ENCODE data around the gene GADD45G. TPM values are rescaled to one million over a fixed set of nuclear protein-coding genes. Genes with fewer than 3 reads are reported as not detected.
A peak's percentile ranks its signal among the peaks of the same experiment; 100 is the strongest.

The GADD45G gene
- total and polyA plus RNA-seq, 2 of the 8 experiments (the other 6 are each of a cell fraction or from before 2014, with no cell fraction given): 7.0 to 11.4 TPM

GRCh38 chr9:89609426-89610006, 4.7 kb downstream of the GADD45G start:
- H3K27me3 ChIP-seq (replicated peaks in 1 of 4; ENCODE audit: control insufficient read depth in 3 of 4, extremely low read depth in 1 of 4, insufficient read depth in 3 of 4, low read length in 3 of 4): peaks cover 0 to 16% (median 14%) of the 10 kb centered on the region in 4 experiments; a peak in 5 of 7 replicates
- no peak overlapping the region for H4K5ac ChIP-seq (ENCODE audit: insufficient read length, low read depth, low read length)
- no peak overlapping the region for H2AFZ ChIP-seq (ENCODE audit: low read length)
- ChIA-PET CTCF (ENCODE audit: partially characterized antibody) (interaction anchor here (0.6 to 4.5 kb wide), 7 partner anchors 10 to 134 kb away, joined by 3 to 30 read pairs (median 3); no protein-coding TSS in a partner anchor), POLR2A (ENCODE audit: partially characterized antibody) (interaction anchor here (0.9 to 5.7 kb wide), 4 partner anchors 12 to 493 kb away, joined by 3 to 33 read pairs (median 3); no protein-coding TSS in a partner anchor)
- no peak overlapping the region for H4K8ac ChIP-seq (ENCODE audit: extremely low read depth, insufficient read depth, low read length)
- H2BK12ac ChIP-seq (ENCODE audit: low read depth, low read length): peak overlapping the region; percentile 81; the same call in 1 of the 2 replicates
- H3K56ac ChIP-seq (replicated peaks; ENCODE audit: insufficient read length, low read depth, low read length): no peak overlapping the region
- DNase-seq (ENCODE audit: low read depth in 1 of 2, low spot score in 2 of 2) (no peak), FAIRE-seq (no peak)
- peaks cover 7 to 15% of the 10 kb centered on the region in 2 experiments for H4K20me1 ChIP-seq (replicated peaks in 1 of 2; ENCODE audit: control insufficient read depth in 1 of 2, insufficient read depth in 2 of 2, low read length in 2 of 2)
- peak overlapping the region; percentile 13; the same call in 1 of the 2 replicates for H2BK20ac ChIP-seq (ENCODE audit: low read length)
- H3K23ac ChIP-seq (ENCODE audit: insufficient read length): no peak overlapping the region
- peak overlapping the region; percentile 45; the same call in 1 of the 2 replicates for H2AK5ac ChIP-seq (ENCODE audit: low read depth, low read length)
- H2BK5ac ChIP-seq (ENCODE audit: low read depth, low read length): no peak overlapping the region
- H3K4me2 ChIP-seq (ENCODE audit: insufficient read depth in 1 of 2, low read depth in 2 of 2, low read length in 2 of 2): no peak overlapping the region
- H3K23me2 ChIP-seq (ENCODE audit: low read depth, low read length): peaks cover 14% of the 10 kb centered on the region
- H3K4ac ChIP-seq (replicated peaks; ENCODE audit: insufficient read length, low read depth, low read length): no peak overlapping the region
- no peak overlapping the region for H4K91ac ChIP-seq (replicated peaks; ENCODE audit: insufficient read length, low read length)
- no peaks in the 10 kb centered on the region; the same call in 1 of the 2 replicates for H3K79me1 ChIP-seq (ENCODE audit: low read depth, low read length)
- peaks cover 0 to 22% (median 2%) of the 10 kb centered on the region in 4 experiments; a peak in 3 of 8 replicates for H3K36me3 ChIP-seq (ENCODE audit: control insufficient read depth in 2 of 4, insufficient read depth in 4 of 4, low read length in 3 of 4)
- peaks cover 0 to 12% (median 9%) of the 10 kb centered on the region in 4 experiments; a peak in 6 of 7 replicates for H3K4me1 ChIP-seq (replicated peaks in 1 of 4; ENCODE audit: control insufficient read depth in 3 of 4, insufficient read depth in 4 of 4, low read length in 3 of 4)
- WGBS, 2 experiments (ENCODE audit: extremely low coverage in 1 of 2, insufficient coverage in 1 of 2, insufficient read length in 1 of 2, insufficient replicate concordance in 2 of 2, low coverage in 1 of 2, low lambda C conversion rate in 2 of 2, missing lambda C conversion rate in 1 of 2): 88% methylated on average over 8 of the region's 8 CpGs; no CpG with 5 or more reads in 1 of the 2 experiments
- no peak overlapping the region for H3K27ac ChIP-seq (ENCODE audit: low read depth, low read length)
- peaks cover 3 to 4% of the 10 kb centered on the region in 2 experiments; a peak in 2 of 4 replicates for H3K9me3 ChIP-seq (ENCODE audit: insufficient read depth in 2 of 2, low read depth in 1 of 2, low read length in 1 of 2)
- H3K14ac ChIP-seq (ENCODE audit: insufficient read length): no peak overlapping the region
- no peak overlapping the region for H3K4me3 ChIP-seq (ENCODE audit: extremely low read depth in 1 of 4, insufficient read depth in 2 of 4, low read depth in 3 of 4, low read length in 4 of 4)
- no peak overlapping the region; a peak in 1 of 7 replicates for H3K9ac ChIP-seq (replicated peaks in 1 of 4; ENCODE audit: extremely low read depth in 1 of 4, low read depth in 3 of 4, low read length in 3 of 4)
- peak overlapping the region; percentile 89; the same call in 1 of the 2 replicates for H2BK15ac ChIP-seq (ENCODE audit: low read length)
- H2BK120ac ChIP-seq (replicated peaks; ENCODE audit: low read depth, low read length): no peak overlapping the region
- H3K18ac ChIP-seq (ENCODE audit: extremely low read depth, low read length): no peak overlapping the region
- peaks cover 0 to 14% of the 10 kb centered on the region in 2 experiments; a peak in 1 of 4 replicates for H3K79me2 ChIP-seq (ENCODE audit: control insufficient read depth in 1 of 2, insufficient read depth in 2 of 2, low read length in 2 of 2)
- no peak for TF ChIP-seq SP1 (IDR thresholded peaks at IDR 0.05; ENCODE audit: low read depth, low read length)
- TF ChIP-seq KDM1A (IDR thresholded peaks at IDR 0.05; ENCODE audit: borderline replicate concordance, low read length): no peak
- no peak for TF ChIP-seq HDAC2 (IDR thresholded peaks at IDR 0.05; ENCODE audit: borderline replicate concordance in 1 of 2, low read depth in 2 of 2, low read length in 2 of 2)
- no peak for TF ChIP-seq USF2 (IDR thresholded peaks at IDR 0.05; ENCODE audit: low read length)
- TF ChIP-seq SIX5 (IDR thresholded peaks at IDR 0.05; ENCODE audit: low read depth, low read length): no peak
- no peak for TF ChIP-seq MAFK (IDR thresholded peaks at IDR 0.05; ENCODE audit: low read depth, low read length)
- TF ChIP-seq RAD21 (IDR thresholded peaks at IDR 0.05 in 1 of 2, conservative IDR thresholded peaks at IDR 0.05 in 1 of 2; ENCODE audit: low read depth in 2 of 2, low read length in 2 of 2): no peak
- TF ChIP-seq EZH2 (IDR thresholded peaks at IDR 0.05; ENCODE audit: low read depth, low read length, severe bottlenecking): no peak
- no peak for TF ChIP-seq GABPA (IDR thresholded peaks at IDR 0.05; ENCODE audit: borderline replicate concordance, insufficient read depth, low read length)
